AG04449 (cell line): Measurements from ENCODE around the gene C14orf93.

Experiments
- CTCF ChIA-PET: fragments of 350-600 bp; formaldehyde crosslinking; extraction: SDS; loops from one replicate; lab custom pipeline; 2021; ENCODE audit warnings: antibody characterized with exemption; lab: Yijun Ruan, JAX
- POLR2A ChIA-PET: fragments of 400-600, 350-600 bp; formaldehyde crosslinking; extraction: SDS; loops from one replicate; lab custom pipeline; 2020; ENCODE audit warnings: antibody characterized with exemption, inconsistent platforms; lab: Yijun Ruan, JAX
- DNase-seq: peaks from one replicate; pipeline ENCODE4 v3.0.0-alpha.2; 2010; ENCODE audit warnings: low read depth, low spot score
- H3K4me3 ChIP-seq: 2 replicates; pipeline ENCODE4 v1.5.1; 2011; ENCODE audit warnings: low read depth, mild to moderate bottlenecking, control low read depth, low read length
- TF ChIP-seq, protein P1 (sequence below): IDR thresholded peaks from one replicate; pipeline ENCODE4 v1.5.1; 2011; ENCODE audit warnings: mild to moderate bottlenecking, moderate library complexity, low read length, control low read depth, inconsistent platforms; ENCODE audit not compliant: insufficient read depth; ENCODE audit errors: missing control alignments

C14orf93 gene

GRCh38 chr14:22993517-22993916, 16.4 kb downstream of the C14orf93 start:
- TF ChIP-seq, protein P1, sequence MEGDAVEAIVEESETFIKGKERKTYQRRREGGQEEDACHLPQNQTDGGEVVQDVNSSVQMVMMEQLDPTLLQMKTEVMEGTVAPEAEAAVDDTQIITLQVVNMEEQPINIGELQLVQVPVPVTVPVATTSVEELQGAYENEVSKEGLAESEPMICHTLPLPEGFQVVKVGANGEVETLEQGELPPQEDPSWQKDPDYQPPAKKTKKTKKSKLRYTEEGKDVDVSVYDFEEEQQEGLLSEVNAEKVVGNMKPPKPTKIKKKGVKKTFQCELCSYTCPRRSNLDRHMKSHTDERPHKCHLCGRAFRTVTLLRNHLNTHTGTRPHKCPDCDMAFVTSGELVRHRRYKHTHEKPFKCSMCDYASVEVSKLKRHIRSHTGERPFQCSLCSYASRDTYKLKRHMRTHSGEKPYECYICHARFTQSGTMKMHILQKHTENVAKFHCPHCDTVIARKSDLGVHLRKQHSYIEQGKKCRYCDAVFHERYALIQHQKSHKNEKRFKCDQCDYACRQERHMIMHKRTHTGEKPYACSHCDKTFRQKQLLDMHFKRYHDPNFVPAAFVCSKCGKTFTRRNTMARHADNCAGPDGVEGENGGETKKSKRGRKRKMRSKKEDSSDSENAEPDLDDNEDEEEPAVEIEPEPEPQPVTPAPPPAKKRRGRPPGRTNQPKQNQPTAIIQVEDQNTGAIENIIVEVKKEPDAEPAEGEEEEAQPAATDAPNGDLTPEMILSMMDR, result no peak
- POLR2A ChIA-PET, result interaction anchor here (2.0 kb wide), 1 partner anchor 62 kb away, joined by 4 read pairs; no protein-coding TSS in a partner anchor
- no peak overlapping the region for H3K4me3 ChIP-seq
- CTCF ChIA-PET, result interaction anchor here (0.9 to 32.7 kb wide), 14 partner anchors 8 to 424 kb away, joined by 3 to 1423 read pairs (median 7); partner anchors contain the start of genes AJUBA, CDH24 and PSMB11
- DNase-seq, result no peak

DNA sequence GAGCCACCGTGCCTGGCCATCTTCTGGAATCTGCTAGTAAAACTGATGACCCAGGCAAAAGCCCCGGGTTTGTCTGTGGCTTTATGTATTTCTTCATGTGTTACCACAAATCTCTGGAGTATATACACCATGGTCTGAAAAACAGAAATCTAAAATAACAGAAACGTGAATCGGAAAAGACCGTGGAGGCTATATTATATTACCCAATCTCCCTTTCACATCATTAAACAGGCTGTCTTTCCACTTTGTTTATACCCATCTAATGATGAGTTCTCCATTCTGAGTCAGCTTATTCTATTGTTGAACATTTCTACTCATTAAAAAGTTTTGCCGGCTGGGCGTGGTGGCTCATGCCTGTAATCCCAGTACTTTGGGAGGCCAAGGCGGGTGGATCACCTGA, 18.1 kb downstream of the C14orf93 start:
- POLR2A ChIA-PET, result no interaction called here
- no peak overlapping the region for H3K4me3 ChIP-seq
- TF ChIP-seq, protein P1, result no peak
- DNase-seq, result no peak
- CTCF ChIA-PET, result interaction anchor here (0.8 to 32.7 kb wide), 6 partner anchors 7 to 62 kb away, joined by 3 to 1423 read pairs (median 12); partner anchors contain the start of genes AJUBA, CDH24 and PSMB11

- TF ChIP-seq, protein P1, result no peak
- ChIA-PET POLR2A (interaction anchor here (0.8 to 1.1 kb wide), 2 partner anchors 20 to 71 kb away, joined by 3 to 7 read pairs; no protein-coding TSS in a partner anchor), CTCF (interaction anchor here (0.7 to 32.7 kb wide), 37 partner anchors 8 to 603 kb away, joined by 3 to 1423 read pairs (median 10); partner anchors contain the start of genes ACIN1, C14orf119, CDH24 and HAUS4)
- H3K4me3 ChIP-seq, result no peak overlapping the region
- no peak for DNase-seq
These were observed 22.7 kb downstream of the C14orf93 start for GRCh38 chr14:22987291-22987690.

- no peak overlapping the region for H3K4me3 ChIP-seq
- POLR2A ChIA-PET, result interaction anchor here (0.6 to 1.4 kb wide), 8 partner anchors 8 to 108 kb away, joined by 3 to 7 read pairs (median 4); partner anchors contain the start of genes ACIN1, C14orf119 and PRMT5
- TF ChIP-seq, protein P1, result peak; percentile 79
- CTCF ChIA-PET, result interaction anchor here (0.6 to 32.7 kb wide), 62 partner anchors 9 to 602 kb away, joined by 3 to 1423 read pairs (median 6); partner anchors contain the start of genes ACIN1, C14orf119, CDH24 and CEBPE
- peak; percentile 49 for DNase-seq
These were observed 23.4 kb downstream of the C14orf93 start for GRCh38 chr14:22986508-22987054.

- POLR2A ChIA-PET, result interaction anchor here (0.6 to 1.4 kb wide), 8 partner anchors 8 to 109 kb away, joined by 3 to 7 read pairs (median 4); partner anchors contain the start of genes ACIN1, C14orf119 and PRMT5
- CTCF ChIA-PET, result interaction anchor here (0.6 to 32.7 kb wide), 64 partner anchors 9 to 601 kb away, joined by 3 to 1423 read pairs (median 6); partner anchors contain the start of genes ACIN1, C14orf119, CDH24 and CEBPE
- TF ChIP-seq, protein P1, result no peak
- H3K4me3 ChIP-seq, result no peak overlapping the region
- no peak for DNase-seq
These were observed 23.9 kb downstream of the C14orf93 start for GRCh38 chr14:22985894-22986507.
